ENCODE measurements around the gene SYPL2. TPM values are rescaled to one million over a fixed set of nuclear protein-coding genes. Genes with fewer than 3 reads are reported as not detected.

SYPL2 gene
- total and polyA plus RNA-seq, 5 donors = 7.9 to 12.9 (median 9.4) TPM

GRCh38 chr1:109501644-109502363 is 35.5 kb downstream of the SYPL2 start:
- Histone ChIP-seq H3K27me3 (ENCODE audit: control insufficient read depth, insufficient read depth) (no peaks in the 10 kb centered on the region), H3K4me3 (ENCODE audit: low read length) (no peak overlapping the region), H3K27ac (ENCODE audit: low read length) (no peak overlapping the region), H3K9me3 (ENCODE audit: control insufficient read depth, low read length) (no peaks in the 10 kb centered on the region), H3K4me1 (ENCODE audit: control insufficient read depth, insufficient read depth, low read length) (no peaks in the 10 kb centered on the region)
- intact Hi-C loops (cut with DNase I) = no loop called here
- DNase-seq = no peak
- 74% methylated on average over 5 of the region's 5 CpGs for WGBS
- no peak for ATAC-seq

DNA sequence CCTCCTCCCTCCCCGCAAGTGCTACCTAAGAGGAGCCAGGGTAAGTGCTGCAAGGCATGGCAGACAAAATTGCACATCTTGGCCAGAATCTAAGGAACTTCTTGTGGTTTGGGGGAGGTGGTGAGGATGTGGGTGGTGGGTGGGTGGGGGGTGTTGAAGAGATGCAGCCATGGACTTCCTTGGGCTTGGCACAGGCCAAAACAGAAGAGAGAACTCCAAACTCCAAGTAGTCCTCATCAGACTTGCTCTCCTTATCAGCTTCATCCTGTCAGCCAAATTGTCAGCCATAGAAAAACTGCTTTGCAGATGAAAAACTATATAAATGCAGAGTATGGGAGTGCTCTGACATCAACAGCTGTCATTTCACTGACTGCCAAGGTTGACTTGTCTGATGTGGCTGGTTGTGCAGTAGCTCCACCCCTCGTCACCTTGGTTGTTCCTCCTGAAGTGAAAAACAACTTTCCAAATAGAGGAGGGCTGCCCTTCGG is 36.1 kb downstream of the SYPL2 start:
- ATAC-seq = no peak
- Histone ChIP-seq H3K27me3 (ENCODE audit: control insufficient read depth, insufficient read depth) (no peaks in the 10 kb centered on the region), H3K9me3 (ENCODE audit: control insufficient read depth, low read length) (no peaks in the 10 kb centered on the region), H3K4me3 (ENCODE audit: low read length) (no peak overlapping the region), H3K27ac (ENCODE audit: low read length) (no peak overlapping the region), H3K4me1 (ENCODE audit: control insufficient read depth, insufficient read depth, low read length) (no peaks in the 10 kb centered on the region)
- intact Hi-C loops (cut with DNase I) = no loop called here
- DNase-seq = no peak
- 83% methylated on average over 3 of the region's 3 CpGs for WGBS

DNA sequence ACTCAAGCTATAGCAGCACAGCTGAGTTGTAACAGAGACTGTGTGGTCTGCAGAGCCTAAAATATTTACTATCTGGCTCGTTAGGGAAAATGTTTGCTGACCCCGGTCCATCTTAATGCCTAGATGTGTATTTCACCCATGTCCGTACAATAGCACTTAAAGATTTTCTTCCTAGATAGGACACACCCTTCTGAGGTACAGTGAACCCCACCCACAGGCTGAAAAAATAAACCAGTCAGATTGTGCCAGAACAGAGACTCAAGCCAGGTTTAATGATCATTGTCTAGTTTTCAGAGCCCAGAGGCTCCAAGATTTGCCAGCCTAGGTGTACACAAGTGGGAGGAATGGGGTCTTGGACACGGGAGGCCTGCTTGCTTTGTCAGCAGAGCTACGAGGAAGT is 37.6 kb downstream of the SYPL2 start:
- DNase-seq (no peak), ATAC-seq (no peak)
- Histone ChIP-seq H3K27me3 (ENCODE audit: control insufficient read depth, insufficient read depth) (no peaks in the 10 kb centered on the region), H3K9me3 (ENCODE audit: control insufficient read depth, low read length) (no peaks in the 10 kb centered on the region), H3K4me3 (ENCODE audit: low read length) (no peak overlapping the region), H3K27ac (ENCODE audit: low read length) (no peak overlapping the region), H3K4me1 (ENCODE audit: control insufficient read depth, insufficient read depth, low read length) (no peaks in the 10 kb centered on the region)
- intact Hi-C loops (cut with DNase I) = no loop called here
- WGBS = 78% methylated on average over 5 of the region's 5 CpGs

GRCh38 chr1:109504974-109505373 is 38.6 kb downstream of the SYPL2 start:
- no peak overlapping the region for H3K4me3 ChIP-seq (ENCODE audit: low read length)
- H3K27me3 ChIP-seq (ENCODE audit: control insufficient read depth, insufficient read depth) = no peaks in the 10 kb centered on the region
- peaks cover under 1% of the 10 kb centered on the region for H3K4me1 ChIP-seq (ENCODE audit: control insufficient read depth, insufficient read depth, low read length)
- WGBS = 85% methylated on average over 1 of the region's 1 CpG
- ATAC-seq (no peak), DNase-seq (no peak)
- no peaks in the 10 kb centered on the region for H3K9me3 ChIP-seq (ENCODE audit: control insufficient read depth, low read length)
- H3K27ac ChIP-seq (ENCODE audit: low read length) = no peak overlapping the region
- intact Hi-C loops (cut with DNase I) = no loop called here

- no peak overlapping the region for H3K4me3 ChIP-seq (ENCODE audit: low read length)
- intact Hi-C loops (cut with DNase I) = no loop called here
- 86% methylated on average over 25 of the region's 25 CpGs for WGBS
- no peak for DNase-seq
- H3K9me3 ChIP-seq (ENCODE audit: control insufficient read depth, low read length) = no peaks in the 10 kb centered on the region
- H3K27me3 ChIP-seq (ENCODE audit: control insufficient read depth, insufficient read depth) = no peaks in the 10 kb centered on the region
- peaks cover 3% of the 10 kb centered on the region for H3K4me1 ChIP-seq (ENCODE audit: control insufficient read depth, insufficient read depth, low read length)
- peak in 1 of 2 donors; percentile 18 for ATAC-seq
- no peak overlapping the region for H3K27ac ChIP-seq (ENCODE audit: low read length)
These were observed 41.9 kb downstream of the SYPL2 start for GRCh38 chr1:109508001-109508872.

DNA sequence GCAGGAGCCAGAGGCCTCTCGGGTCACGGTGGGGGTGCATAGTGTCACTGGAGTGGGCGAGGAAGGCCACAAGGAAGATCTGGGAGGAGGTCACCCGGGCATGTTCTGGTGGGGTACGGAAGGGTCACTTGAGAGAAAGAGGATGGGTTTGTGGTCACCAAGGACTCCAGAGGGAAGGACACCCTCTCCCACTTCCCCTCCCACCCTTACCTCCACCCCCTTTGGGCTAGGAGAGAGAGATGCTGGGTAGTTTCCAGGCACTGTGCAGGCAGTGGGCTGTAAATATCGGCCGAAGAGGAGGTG is 42.5 kb downstream of the SYPL2 start:
- peaks cover 3% of the 10 kb centered on the region for H3K4me1 ChIP-seq (ENCODE audit: control insufficient read depth, insufficient read depth, low read length)
- ATAC-seq (no peak), DNase-seq (no peak)
- H3K9me3 ChIP-seq (ENCODE audit: control insufficient read depth, low read length) = no peaks in the 10 kb centered on the region
- intact Hi-C loops (cut with DNase I) = no loop called here
- no peak overlapping the region for H3K27ac ChIP-seq (ENCODE audit: low read length)
- WGBS = 52% methylated on average over 7 of the region's 7 CpGs
- H3K4me3 ChIP-seq (ENCODE audit: low read length) = peak overlapping the region; percentile 75
- H3K27me3 ChIP-seq (ENCODE audit: control insufficient read depth, insufficient read depth) = no peaks in the 10 kb centered on the region

GRCh38 chr1:109509176-109510134 is 43.1 kb downstream of the SYPL2 start, which contains the start of gene AMIGO1:
Gene AMIGO1 (minus strand): TSS chr1:109509727. CDS start chr1:109508912, 815 bp downstream.
- under 1% methylated on average over 100 of the region's 100 CpGs for WGBS
- no peaks in the 10 kb centered on the region for H3K27me3 ChIP-seq (ENCODE audit: control insufficient read depth, insufficient read depth)
- H3K4me3 ChIP-seq (ENCODE audit: low read length) = peak within 1 kb of the TSS; percentile 75
- peaks cover 3% of the 10 kb centered on the region for H3K4me1 ChIP-seq (ENCODE audit: control insufficient read depth, insufficient read depth, low read length)
- DNase-seq (peak; percentile 63 to 89 (median 85)), ATAC-seq (peak; percentile 77 to 84)
- H3K27ac ChIP-seq (ENCODE audit: low read length) = no peak within 1 kb of the TSS
- intact Hi-C loops (cut with DNase I) = no loop called here
- no peaks in the 10 kb centered on the region for H3K9me3 ChIP-seq (ENCODE audit: control insufficient read depth, low read length)

- Histone ChIP-seq H3K27me3 (ENCODE audit: control insufficient read depth, insufficient read depth) (no peaks in the 10 kb centered on the region), H3K9me3 (ENCODE audit: control insufficient read depth, low read length) (no peaks in the 10 kb centered on the region), H3K27ac (ENCODE audit: low read length) (no peak overlapping the region), H3K4me3 (ENCODE audit: low read length) (no peak overlapping the region), H3K4me1 (ENCODE audit: control insufficient read depth, insufficient read depth, low read length) (peaks cover 3% of the 10 kb centered on the region)
- ATAC-seq (no peak), DNase-seq (no peak)
- intact Hi-C loops (cut with DNase I) = no loop called here
- WGBS = 89% methylated on average over 2 of the region's 2 CpGs
These were observed 46.9 kb downstream of the SYPL2 start for GRCh38 chr1:109513110-109513710.

- intact Hi-C loops (cut with DNase I) = no loop called here
- WGBS = 76% methylated on average over 3 of the region's 3 CpGs
- no peak for DNase-seq
- Histone ChIP-seq H3K27ac (ENCODE audit: low read length) (no peak overlapping the region), H3K4me3 (ENCODE audit: low read length) (no peak overlapping the region), H3K27me3 (ENCODE audit: control insufficient read depth, insufficient read depth) (no peaks in the 10 kb centered on the region), H3K4me1 (ENCODE audit: control insufficient read depth, insufficient read depth, low read length) (peaks cover 3% of the 10 kb centered on the region), H3K9me3 (ENCODE audit: control insufficient read depth, low read length) (no peaks in the 10 kb centered on the region)
- no peak for ATAC-seq
These were observed 48.5 kb downstream of the SYPL2 start for GRCh38 chr1:109514846-109515245.

DNA sequence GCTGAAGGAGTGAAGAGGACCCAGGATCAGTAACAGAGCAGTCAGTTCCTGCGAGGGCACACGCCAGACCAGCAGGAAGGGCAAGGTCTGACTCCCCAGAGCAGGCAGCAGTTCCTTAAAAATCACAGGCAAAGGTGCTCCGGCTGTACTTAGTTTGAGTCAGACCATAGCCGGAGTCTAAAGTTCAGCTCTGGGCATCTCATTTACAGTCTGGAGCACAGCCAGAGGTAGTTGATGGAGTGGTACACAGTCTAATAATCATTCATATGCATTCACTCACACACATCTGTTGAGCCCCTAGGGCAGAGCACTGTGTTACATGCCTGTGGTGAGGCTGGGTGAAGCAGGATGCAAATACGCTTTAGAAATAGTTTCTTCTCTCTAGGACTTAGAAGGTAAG is 50.5 kb downstream of the SYPL2 start:
- Histone ChIP-seq H3K9me3 (ENCODE audit: control insufficient read depth, low read length) (no peaks in the 10 kb centered on the region), H3K4me1 (ENCODE audit: control insufficient read depth, insufficient read depth, low read length) (peaks cover 3% of the 10 kb centered on the region), H3K27ac (ENCODE audit: low read length) (no peak overlapping the region), H3K4me3 (ENCODE audit: low read length) (no peak overlapping the region), H3K27me3 (ENCODE audit: control insufficient read depth, insufficient read depth) (no peaks in the 10 kb centered on the region)
- ATAC-seq = no peak
- DNase-seq = no peak
- intact Hi-C loops (cut with DNase I) = no loop called here
- WGBS = 86% methylated on average over 5 of the region's 5 CpGs

Data from right cardiac atrium (tissue), 5 donors.